KOPT-K1 (cell line): ENCODE measurements around the gene VDAC2.
"Not testable (repeated sequence)": the region's sequence is repeated elsewhere in the genome, so short reads cannot be mapped to it uniquely, and the experiment has no call there.

Experiments
- H3K27ac ChIP-seq: fragments of 200-600 bp; sonication (generic); 2 replicates; pipeline ENCODE4 v1.5.1; 2016; ENCODE audit warnings: antibody characterized with exemption, mild to moderate bottlenecking, low read depth, low read length; ENCODE audit not compliant: poor library complexity, severe bottlenecking
- H3K36me3 ChIP-seq: fragments of 200-600 bp; sonication (generic); 2 replicates; pipeline ENCODE4 v1.5.1; 2017; ENCODE audit warnings: antibody characterized with exemption, mild to moderate bottlenecking, low read length, moderate library complexity; ENCODE audit not compliant: insufficient read depth
- H3K9me3 ChIP-seq: fragments of 200-600 bp; sonication (generic); 2 replicates; pipeline ENCODE4 v1.5.1; 2017; ENCODE audit warnings: antibody characterized with exemption, low read length, mild to moderate bottlenecking; ENCODE audit not compliant: insufficient read depth, poor library complexity, severe bottlenecking

Gene VDAC2

DNA sequence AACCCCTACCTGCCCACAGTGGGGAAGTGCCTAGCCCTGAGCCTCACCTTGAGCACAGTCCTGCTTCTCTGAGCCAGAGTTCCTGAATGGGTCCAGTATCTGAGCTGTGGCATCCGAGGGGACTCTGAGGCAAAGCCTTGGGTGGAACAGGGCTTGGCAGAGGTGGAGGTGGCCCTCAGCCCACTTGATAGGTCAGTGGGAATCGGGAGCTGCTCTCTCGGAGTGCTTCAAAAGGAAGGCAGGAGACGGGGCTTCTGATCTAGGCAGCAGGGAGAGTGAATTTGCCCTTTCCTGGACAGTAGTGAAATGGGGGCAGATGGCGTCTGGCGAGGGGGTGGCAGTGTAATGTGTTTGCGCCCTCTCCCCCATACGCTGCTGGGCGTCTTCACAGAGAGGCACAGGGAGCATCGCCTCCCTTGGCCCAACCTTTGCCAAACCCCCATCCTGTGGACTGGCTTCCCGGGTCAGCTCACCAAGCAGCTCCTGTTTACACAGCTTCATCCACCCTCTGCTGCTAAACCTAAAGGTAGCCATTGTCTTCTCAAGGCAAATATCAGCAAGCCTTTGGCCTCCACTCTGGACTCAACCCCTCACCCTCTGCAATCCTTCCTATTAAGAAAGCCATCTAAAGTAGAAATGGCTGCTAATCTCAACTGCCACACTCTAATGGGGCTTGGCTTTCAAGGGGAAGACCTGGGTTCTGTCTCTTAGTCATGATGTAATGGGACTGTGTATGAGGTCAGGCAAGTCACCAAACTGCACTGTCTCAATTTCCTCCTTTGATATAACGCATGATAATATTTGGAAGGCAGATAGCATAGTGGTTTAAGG lies 21.1 kb upstream of the VDAC2 start:
- Histone ChIP-seq H3K27ac (no peak overlapping the region), H3K9me3 (no peaks in the 10 kb centered on the region), H3K36me3 (no peaks in the 10 kb centered on the region)

DNA sequence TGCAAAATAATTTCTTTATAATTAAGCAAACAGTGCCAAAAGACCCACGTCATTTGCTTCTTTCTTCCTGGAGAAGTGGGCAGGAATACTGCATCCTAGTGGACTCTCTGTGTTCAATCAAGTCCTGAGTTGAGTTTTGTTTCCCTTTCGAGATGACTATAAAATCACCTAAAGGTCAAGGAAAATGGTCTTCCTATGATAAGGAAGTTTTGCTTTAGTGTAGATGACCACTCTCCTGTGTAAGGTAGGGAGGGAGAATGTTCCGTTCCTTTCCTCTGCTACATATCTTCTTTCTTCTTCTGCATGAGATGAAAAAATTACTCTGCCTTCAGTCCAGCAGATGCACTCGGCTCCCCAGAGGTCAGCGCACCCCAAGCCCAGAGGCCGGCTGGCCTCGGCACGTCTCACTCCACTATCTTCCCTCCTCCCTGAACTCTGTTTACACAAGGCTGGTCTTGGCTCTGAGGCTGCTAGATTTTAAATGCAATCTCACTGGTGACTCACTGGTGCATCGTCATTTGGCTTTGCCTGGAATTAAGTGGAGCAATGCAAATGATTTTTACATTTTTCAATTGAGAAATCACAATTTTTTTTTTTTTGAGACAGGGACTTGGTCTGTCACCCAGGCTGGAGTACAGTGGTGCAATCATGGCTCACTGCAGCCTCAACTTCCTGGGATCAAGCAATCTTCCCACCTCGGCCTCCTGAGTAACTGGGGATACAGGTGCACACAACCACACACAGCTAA lies 18.6 kb upstream of the VDAC2 start:
- H3K27ac ChIP-seq: no peak overlapping the region
- H3K36me3 ChIP-seq: no peaks in the 10 kb centered on the region
- no peaks in the 10 kb centered on the region for H3K9me3 ChIP-seq

DNA sequence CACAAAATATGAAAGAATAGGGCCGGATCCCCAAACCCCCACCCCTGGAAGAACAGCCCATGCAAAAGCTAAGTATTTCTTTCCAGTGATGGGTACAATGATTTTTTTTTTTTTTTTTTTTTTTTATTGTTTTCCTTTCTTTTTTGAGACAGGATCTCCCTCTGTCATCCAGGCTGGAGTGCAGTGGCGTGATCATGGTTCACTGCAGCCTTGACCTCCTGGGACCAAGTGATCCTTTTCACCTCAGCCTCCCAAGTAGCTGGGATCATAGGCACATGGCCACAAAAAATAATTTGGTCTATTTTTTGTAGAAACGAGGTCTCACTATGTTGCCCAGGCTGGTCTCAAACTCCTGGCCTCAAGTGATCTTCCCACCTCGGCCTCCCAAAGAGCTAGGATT lies 16.0 kb upstream of the VDAC2 start:
- H3K36me3 ChIP-seq, H3K9me3 ChIP-seq, H3K27ac ChIP-seq: not testable (repeated sequence)

DNA sequence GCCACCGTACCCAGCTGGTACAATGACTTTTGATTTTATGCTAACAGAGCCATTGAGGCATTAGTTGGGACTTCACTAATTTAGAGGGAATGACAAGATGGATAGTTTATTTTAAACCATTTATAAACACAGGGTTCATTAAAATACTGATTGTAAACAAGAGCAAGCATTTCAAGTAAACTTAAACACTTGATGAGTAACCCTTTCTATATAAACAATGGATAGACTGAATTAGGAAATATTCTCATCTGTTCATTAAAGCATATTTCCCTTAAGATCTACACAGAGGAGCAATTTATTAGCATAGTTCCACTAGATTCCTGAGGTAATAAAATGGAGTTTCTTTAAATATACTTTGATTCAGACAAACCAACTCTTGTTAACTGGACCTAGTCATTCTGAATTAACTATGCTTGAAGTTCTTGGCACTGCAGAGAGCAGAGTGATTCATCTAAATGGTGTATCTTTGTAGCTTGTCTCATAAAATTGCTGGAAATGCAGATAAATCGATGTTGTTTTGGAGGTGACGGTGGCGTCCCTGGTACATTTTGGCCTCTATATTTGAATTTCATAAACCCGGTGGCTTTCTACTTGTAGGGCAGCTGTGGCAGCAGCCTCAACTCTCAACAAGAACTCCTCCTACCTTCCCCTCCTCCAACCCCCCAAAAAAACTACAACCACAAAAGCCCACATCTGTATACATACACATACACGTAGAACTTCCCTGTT lies 15.4 kb upstream of the VDAC2 start:
- Histone ChIP-seq H3K27ac (no peak overlapping the region), H3K9me3 (no peaks in the 10 kb centered on the region), H3K36me3 (no peaks in the 10 kb centered on the region)

DNA sequence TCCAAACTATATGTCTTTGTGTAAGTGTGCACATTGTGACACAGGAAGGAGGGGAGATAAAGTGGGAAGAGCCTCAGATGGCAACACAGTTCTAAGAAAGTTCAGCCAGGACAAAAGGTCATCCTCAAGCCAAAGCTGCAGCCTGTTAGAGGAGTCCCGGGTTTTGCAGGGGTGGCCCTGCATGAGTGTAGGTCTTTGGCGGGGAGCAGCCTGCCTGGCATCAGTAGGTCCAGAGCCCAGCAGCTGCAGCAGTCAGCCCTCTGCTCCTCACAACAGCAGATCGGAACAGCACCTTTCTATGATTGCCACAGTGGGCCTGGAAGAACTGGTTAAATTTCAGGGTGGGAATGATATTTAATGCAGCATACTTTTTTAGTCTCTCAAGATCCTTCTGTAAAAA lies 13.5 kb upstream of the VDAC2 start:
- Histone ChIP-seq H3K36me3 (no peaks in the 10 kb centered on the region), H3K9me3 (no peaks in the 10 kb centered on the region), H3K27ac (no peak overlapping the region)

DNA sequence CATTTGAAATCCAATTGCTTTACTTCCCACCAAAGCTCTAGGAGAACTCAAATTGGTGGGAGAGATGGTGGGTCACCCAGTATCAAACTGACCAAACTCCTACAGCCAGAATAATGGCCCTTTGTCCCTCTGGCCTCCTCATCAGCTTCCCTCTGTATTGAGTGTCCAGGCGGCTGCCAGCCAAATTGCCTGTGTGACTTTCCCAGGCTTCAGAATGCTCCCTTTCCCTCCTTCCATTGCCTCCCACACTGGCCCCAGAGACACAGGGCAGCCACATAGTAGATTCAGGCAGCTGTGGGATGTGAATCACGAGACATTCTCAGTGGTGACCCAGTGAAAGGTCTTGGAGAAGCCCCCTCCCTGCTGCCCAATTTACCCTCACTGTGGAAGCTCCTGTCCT lies 12.7 kb upstream of the VDAC2 start:
- no peaks in the 10 kb centered on the region for H3K9me3 ChIP-seq
- H3K27ac ChIP-seq: no peak overlapping the region
- no peaks in the 10 kb centered on the region for H3K36me3 ChIP-seq

DNA sequence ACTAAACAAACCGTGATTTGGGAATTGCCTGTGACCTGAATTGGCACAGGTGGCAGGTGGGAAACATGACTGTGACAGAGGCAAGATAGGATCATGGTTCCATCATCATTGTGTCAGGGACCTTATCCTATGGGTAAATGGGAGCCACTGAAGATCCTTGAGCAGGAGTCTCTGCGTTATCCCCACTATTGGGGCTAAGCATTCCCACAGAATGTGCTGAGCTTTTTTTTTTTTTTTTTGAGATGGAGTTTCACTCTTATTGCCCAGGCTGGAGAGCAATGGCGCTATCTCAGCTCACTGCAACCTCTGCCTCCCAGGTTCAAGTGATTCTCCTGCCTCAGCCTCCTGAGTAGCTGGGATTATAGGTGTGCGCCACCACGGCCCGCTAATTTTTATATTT lies 10.6 kb upstream of the VDAC2 start:
- not testable (repeated sequence) for H3K27ac ChIP-seq, H3K9me3 ChIP-seq, H3K36me3 ChIP-seq

DNA sequence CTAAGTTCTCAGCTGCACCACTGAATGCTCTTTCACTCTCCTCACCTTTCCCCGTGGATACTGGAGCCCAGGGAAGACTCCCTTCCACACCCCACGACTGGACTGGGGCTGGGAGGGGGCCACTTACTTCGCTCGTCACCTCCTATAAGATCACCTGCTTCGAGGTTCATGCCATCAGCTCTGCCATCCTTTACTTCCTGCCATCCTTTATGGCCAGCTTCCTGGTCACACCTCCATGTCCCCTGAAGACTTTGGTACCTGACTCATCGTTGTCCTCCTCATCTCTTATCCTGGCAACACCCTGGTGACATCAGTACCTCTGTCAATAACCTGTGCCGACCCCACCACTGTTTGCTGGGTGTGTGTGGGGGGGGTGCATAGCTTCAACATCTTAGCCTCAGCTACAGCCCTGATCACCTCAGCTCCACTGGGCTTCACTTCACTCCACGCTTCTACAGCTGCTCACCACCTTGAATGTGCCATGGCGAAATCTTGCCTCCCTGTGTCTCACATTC lies 8.7 kb upstream of the VDAC2 start:
- H3K27ac ChIP-seq: no peak overlapping the region

DNA sequence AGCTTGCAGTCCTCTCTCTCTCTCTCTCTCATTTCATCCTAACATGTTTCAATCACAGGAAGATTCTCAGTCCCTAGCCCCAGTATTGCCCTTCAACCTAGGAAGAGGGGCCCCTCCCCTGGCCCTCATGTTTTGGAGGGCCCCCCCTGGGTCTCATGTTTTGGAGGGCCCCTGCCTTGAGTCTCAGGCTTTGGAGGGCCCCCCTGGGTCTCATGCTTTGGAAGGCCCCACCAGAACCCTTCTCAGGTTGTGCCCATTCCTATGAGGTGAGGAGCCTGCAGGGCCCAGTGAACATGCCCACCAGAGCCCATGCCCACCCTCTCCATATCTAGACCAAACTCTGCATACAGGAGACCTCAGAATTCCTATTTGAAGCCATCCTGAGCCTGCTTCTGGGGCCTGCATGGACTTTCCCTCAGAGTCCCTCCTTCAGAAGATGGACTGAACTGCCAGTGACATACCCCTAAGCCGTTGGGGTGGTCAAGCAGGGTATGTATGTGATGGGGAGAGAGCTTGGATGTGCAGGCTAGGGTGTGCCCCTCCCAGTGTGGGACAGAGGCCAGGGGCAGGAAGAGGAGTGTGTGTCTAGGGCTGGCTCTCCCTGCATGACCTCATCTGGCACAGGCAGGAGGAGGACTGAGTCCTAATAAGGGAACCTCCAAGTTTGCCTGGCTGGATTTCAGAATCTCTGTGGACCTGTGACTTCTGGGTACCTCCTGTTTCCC lies 8.1 kb upstream of the VDAC2 start:
- no peaks in the 10 kb centered on the region for H3K9me3 ChIP-seq
- no peak overlapping the region for H3K27ac ChIP-seq
- H3K36me3 ChIP-seq: no peaks in the 10 kb centered on the region

More for the DNA sequence above, 8.7 kb upstream of the VDAC2 start:
- H3K36me3 ChIP-seq: no peaks in the 10 kb centered on the region
- no peaks in the 10 kb centered on the region for H3K9me3 ChIP-seq

DNA sequence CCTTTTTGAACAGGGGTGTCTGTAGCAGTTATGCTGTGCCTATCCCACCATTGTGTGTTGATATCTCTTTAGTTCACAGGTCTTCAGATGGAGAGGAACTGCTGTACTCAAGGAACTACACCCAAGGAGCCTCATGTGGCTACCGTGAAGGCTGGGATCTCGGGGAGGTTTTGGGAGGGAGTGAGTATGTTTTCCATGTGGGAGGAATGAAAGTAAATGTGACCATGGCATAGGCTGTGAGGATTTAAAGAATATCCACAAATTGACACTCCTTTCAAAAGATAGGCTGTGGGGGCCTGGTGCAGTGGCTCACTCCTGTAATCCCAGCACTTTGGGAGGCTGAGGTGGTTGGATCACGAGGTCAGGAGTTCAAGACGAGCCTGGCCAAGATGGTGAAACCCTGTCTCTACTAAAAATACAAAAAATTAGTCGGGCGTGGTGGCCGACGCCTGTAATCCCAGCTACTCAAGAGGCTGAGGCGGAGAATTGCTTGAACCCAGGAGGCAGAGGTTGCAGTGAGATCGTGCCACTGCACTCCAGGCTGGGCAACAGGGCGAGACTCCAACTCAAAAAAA lies 7.5 kb upstream of the VDAC2 start:
- not testable (repeated sequence) for H3K27ac ChIP-seq, H3K36me3 ChIP-seq, H3K9me3 ChIP-seq

DNA sequence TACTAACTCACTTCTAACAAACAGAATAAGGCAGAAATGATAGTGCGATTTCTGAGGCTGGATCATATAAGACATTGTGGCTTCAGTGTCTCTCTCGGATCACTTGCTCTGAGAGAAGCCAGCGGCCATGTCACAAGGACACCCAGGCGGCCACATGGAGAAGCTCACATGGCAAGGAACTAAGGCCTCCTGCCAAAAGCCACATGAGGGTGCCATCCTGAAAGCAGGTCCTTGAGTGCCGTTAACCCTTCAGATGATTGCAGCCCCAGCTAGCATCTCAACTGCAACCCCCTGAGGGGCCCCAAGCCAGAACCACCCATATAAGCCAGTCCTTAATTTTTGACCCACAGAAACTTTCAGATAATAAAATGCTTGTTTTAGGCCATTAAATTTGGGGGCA lies 6.9 kb upstream of the VDAC2 start:
- Histone ChIP-seq H3K27ac (no peak overlapping the region), H3K36me3 (no peaks in the 10 kb centered on the region), H3K9me3 (no peaks in the 10 kb centered on the region)

DNA sequence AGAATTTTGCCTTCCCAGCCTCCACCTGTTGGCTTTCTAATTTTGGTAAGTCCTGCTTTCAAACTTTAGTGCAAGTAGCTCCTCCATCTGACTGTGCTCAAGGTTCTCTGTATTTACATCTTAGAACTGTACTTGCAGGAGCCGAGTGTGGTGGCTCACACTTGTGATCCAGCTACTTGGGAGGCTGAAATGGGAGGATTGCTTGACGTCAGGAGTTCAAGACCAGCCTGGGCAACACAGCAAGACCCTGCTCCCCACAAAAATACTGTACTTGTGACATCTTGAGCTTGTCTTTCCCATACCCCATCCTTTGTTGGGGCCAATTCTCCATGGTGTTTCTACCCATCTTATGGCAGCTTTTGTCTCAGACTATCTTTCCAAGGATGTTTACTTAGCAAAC lies 4.7 kb upstream of the VDAC2 start:
- Histone ChIP-seq H3K36me3 (no peaks in the 10 kb centered on the region), H3K27ac (no peak overlapping the region), H3K9me3 (no peaks in the 10 kb centered on the region)

DNA sequence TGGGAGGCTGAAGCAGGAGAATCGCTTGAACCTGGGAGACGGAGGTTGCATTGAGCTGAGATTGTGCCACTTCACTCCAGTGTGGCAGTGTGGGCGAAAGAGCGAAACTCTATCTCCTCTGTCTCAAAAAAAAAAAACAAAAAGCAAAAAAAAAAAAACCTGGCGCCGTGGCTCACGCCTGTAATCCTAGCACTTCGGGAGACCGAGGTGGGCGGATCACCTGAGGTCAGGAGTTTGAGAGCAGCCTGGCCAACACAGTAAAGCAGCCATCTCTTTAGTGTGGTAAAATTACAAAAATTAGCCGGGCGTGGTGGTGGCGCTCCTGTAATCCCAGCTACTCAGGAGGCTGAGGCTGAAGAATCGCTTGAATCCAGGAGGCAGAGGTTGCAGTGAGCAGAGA lies 4.0 kb upstream of the VDAC2 start:
- H3K27ac ChIP-seq, H3K9me3 ChIP-seq, H3K36me3 ChIP-seq: not testable (repeated sequence)

DNA sequence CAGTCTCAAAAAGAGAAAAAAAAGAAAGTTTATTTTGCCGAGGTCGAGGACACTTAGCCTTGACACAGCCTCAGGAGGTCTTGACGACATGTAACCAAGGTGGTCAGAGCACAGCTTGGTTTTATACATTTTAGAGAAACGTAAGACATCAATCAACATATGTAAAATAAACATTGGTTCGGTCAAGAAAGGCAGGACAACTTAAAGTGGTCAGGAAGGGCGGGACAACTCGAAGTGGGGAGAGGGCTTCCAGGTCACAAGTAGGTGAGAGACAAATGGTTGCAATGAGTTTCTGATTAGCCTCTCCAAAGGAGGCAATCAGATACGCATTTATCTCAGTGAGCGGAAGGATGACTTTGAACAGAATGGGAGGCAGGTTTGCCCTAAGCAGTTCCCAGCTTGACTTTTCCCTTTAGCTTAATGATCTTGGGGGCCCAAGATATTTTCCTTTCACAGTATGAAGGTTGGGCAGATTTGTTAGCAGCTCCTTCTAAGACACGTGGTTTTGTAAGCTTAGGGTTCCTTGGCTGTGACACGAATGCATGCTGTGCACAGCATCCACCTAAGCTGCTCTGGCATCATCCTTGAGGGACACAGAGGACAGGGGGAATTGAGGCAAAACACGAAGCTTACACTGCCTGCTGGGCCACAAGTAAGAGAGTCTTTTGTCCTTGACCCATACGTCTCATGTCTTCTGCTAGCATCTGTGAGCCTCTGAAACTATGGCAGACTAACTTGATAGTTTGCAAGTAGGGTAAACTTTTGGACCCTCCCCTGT lies 3.3 kb upstream of the VDAC2 start:
- H3K36me3 ChIP-seq: peaks cover 6% of the 10 kb centered on the region
- no peak overlapping the region for H3K27ac ChIP-seq
- H3K9me3 ChIP-seq: no peaks in the 10 kb centered on the region
